ENCODE results near the gene TMEM89.

Gene TMEM89

GRCh38 chr3:48609088-48610005, 12.2 kb downstream of the TMEM89 start, which contains the start of gene UQCRC1:
UQCRC1 (minus strand) TSS chr3:48609646; CDS start chr3:48609620, 26 bp downstream.
- peak; percentile 97 for DNase-seq (ENCODE audit: low spot score)

GRCh38 chr3:48607519-48607918, 14.1 kb downstream of the TMEM89 start:
- DNase-seq (ENCODE audit: low spot score): no peak

GRCh38 chr3:48601622-48601994, 20.0 kb downstream of the TMEM89 start:
- no peak for DNase-seq (ENCODE audit: low spot score)

- DNase-seq (ENCODE audit: low spot score): no peak
Observed at GRCh38 chr3:48600711-48601621, 20.6 kb downstream of the TMEM89 start.

- DNase-seq (ENCODE audit: low spot score): no peak
Observed at GRCh38 chr3:48599509-48600285, 21.9 kb downstream of the TMEM89 start.

- DNase-seq (ENCODE audit: low spot score): no peak
Observed at GRCh38 chr3:48599077-48599501, 22.5 kb downstream of the TMEM89 start.

GRCh38 chr3:48598323-48599076, 23.1 kb downstream of the TMEM89 start:
- peak; percentile 44 for DNase-seq (ENCODE audit: low spot score)

GRCh38 chr3:48597408-48597800, 24.2 kb downstream of the TMEM89 start:
- DNase-seq (ENCODE audit: low spot score): no peak

- DNase-seq (ENCODE audit: low spot score): no peak
Observed at GRCh38 chr3:48596676-48597407, 24.7 kb downstream of the TMEM89 start.

GRCh38 chr3:48596157-48596556, 25.4 kb downstream of the TMEM89 start:
- DNase-seq (ENCODE audit: low spot score): no peak

- peak; percentile 69 for DNase-seq (ENCODE audit: low spot score)
Observed at GRCh38 chr3:48595526-48596121, 25.9 kb downstream of the TMEM89 start.

GRCh38 chr3:48595075-48595525, 26.5 kb downstream of the TMEM89 start, which contains the start of gene COL7A1:
COL7A1 (minus strand) TSS chr3:48595329; CDS start chr3:48595159, 170 bp downstream.
- no peak for DNase-seq (ENCODE audit: low spot score)

GRCh38 chr3:48594417-48595049, 27.0 kb downstream of the TMEM89 start:
- no peak for DNase-seq (ENCODE audit: low spot score)

GRCh38 chr3:48593337-48593736, 28.2 kb downstream of the TMEM89 start:
- no peak for DNase-seq (ENCODE audit: low spot score)

- no peak for DNase-seq (ENCODE audit: low spot score)
Observed at GRCh38 chr3:48592519-48593087, 29.0 kb downstream of the TMEM89 start.

- DNase-seq (ENCODE audit: low spot score): no peak
Observed at GRCh38 chr3:48591886-48592518, 29.6 kb downstream of the TMEM89 start.

GRCh38 chr3:48591436-48591835, 30.1 kb downstream of the TMEM89 start:
- DNase-seq (ENCODE audit: low spot score): no peak

GRCh38 chr3:48588230-48588629, 33.3 kb downstream of the TMEM89 start:
- no peak for DNase-seq (ENCODE audit: low spot score)

All from COLO829 (cell line).